HG03095 (cell line): Measurements from ENCODE around the gene CMTM2.

ENCODE experiments used
- ATAC-seq: cut with Tn5 transposase; IDR thresholded peaks from one replicate; pipeline ENCODE4 v1.9.1; 2021; ENCODE audit warnings: moderate library complexity; ENCODE audit not compliant: unreplicated experiment

CMTM2 gene

GRCh38 chr16:66578651-66579531 lies at the start of gene CMTM2:
Gene CMTM2 (plus strand): TSS chr16:66579463. CDS start chr16:66579608, 145 bp downstream.
- no peak for ATAC-seq

GRCh38 chr16:66529475-66529874 lies 49.8 kb upstream of the CMTM2 start:
- no peak for ATAC-seq

- no peak for ATAC-seq
These were observed 44.9 kb upstream of the CMTM2 start for GRCh38 chr16:66534376-66534799.

GRCh38 chr16:66536525-66536924 lies 42.7 kb upstream of the CMTM2 start:
- ATAC-seq, result no peak

- ATAC-seq, result no peak
These were observed 42.0 kb upstream of the CMTM2 start for GRCh38 chr16:66537236-66537635.

- no peak for ATAC-seq
These were observed 40.4 kb upstream of the CMTM2 start for GRCh38 chr16:66538910-66539309.

- peak; percentile 78 for ATAC-seq
These were observed 39.4 kb upstream of the CMTM2 start for GRCh38 chr16:66539623-66540469.

- no peak for ATAC-seq
These were observed 37.6 kb upstream of the CMTM2 start for GRCh38 chr16:66541388-66542355.

GRCh38 chr16:66542396-66542795 lies 36.9 kb upstream of the CMTM2 start:
- ATAC-seq, result no peak

- no peak for ATAC-seq
These were observed 35.7 kb upstream of the CMTM2 start for GRCh38 chr16:66543541-66543940.

- ATAC-seq, result no peak
These were observed 35.1 kb upstream of the CMTM2 start for GRCh38 chr16:66544016-66544757.

GRCh38 chr16:66547101-66547989 lies 31.9 kb upstream of the CMTM2 start:
- ATAC-seq, result no peak

- ATAC-seq, result no peak
These were observed 31.2 kb upstream of the CMTM2 start for GRCh38 chr16:66548068-66548467.

- no peak for ATAC-seq
These were observed 30.4 kb upstream of the CMTM2 start for GRCh38 chr16:66548868-66549267.

GRCh38 chr16:66549284-66550131 lies 29.8 kb upstream of the CMTM2 start, which contains the start of gene TK2:
Gene TK2 (minus strand): TSS chr16:66550122. CDS start chr16:66550061, 61 bp downstream.
- ATAC-seq, result no peak

- no peak for ATAC-seq
These were observed 27.9 kb upstream of the CMTM2 start for GRCh38 chr16:66551348-66551759.

GRCh38 chr16:66551788-66552285 lies 27.4 kb upstream of the CMTM2 start:
- peak; percentile 5 for ATAC-seq
